Peyer's patch (tissue), 4 donors: ENCODE results near the gene DNAJB6. TPM values are rescaled to one million over a fixed set of nuclear protein-coding genes. Genes with fewer than 3 reads are reported as not detected.
"Not testable (repeated sequence)": the region's sequence is repeated elsewhere in the genome, so short reads cannot be mapped to it uniquely, and the experiment has no call there.

ENCODE experiments used
- DNase-seq, 3 donors: peaks; one replicate each; pipeline ENCODE4 v3.0.0-alpha.2; 2017 to 2019
- H3K27ac ChIP-seq, 4 donors: fragments of 200-600 bp; sonication (generic); one replicate each; pipeline ENCODE4 v1.5.1; 2016 to 2019
- H3K27me3 ChIP-seq, 2 donors: fragments of 200-600 bp; sonication (generic); one replicate each; pipeline ENCODE4 v1.5.1; 2019
- H3K36me3 ChIP-seq, 3 donors: fragments of 200-600 bp; sonication (generic); one replicate each; pipeline ENCODE4 v1.5.1; 2016 to 2019
- H3K4me1 ChIP-seq, 4 donors: fragments of 200-600 bp; sonication (generic); one replicate each; pipeline ENCODE4 v1.5.1; 2016 to 2019
- H3K4me3 ChIP-seq, 4 donors: fragments of 200-600 bp; sonication (generic); 1 replicate in 3 of 4; 2 replicates in 1 of 4; pipeline ENCODE4 v1.5.1; 2016 to 2019; ENCODE audit warnings: mild to moderate bottlenecking in 1 of 4
- H3K9me3 ChIP-seq, 4 donors: fragments of 200-600 bp; sonication (generic); one replicate each; pipeline ENCODE4 v1.5.1; 2016 to 2019; ENCODE audit warnings: mild to moderate bottlenecking in 1 of 4
- POLR2A ChIP-seq, 2 donors: fragments of 450-650 bp; IDR thresholded peaks; one replicate each; pipeline ENCODE4 v1.5.1; 2017; ENCODE audit warnings: antibody characterized with exemption in 2 of 2, mild to moderate bottlenecking in 2 of 2, moderate library complexity in 2 of 2
- total RNA-seq, 4 donors: library from RNA; depleted of rRNA; stranded (reverse); fragments of >200 nt; gene quantifications; one replicate each; pipeline ENCODE4 v1.1.0, GENCODE V29; 2016
- TF ChIP-seq, protein P1 (sequence below), 6 experiments: fragments of 450-650 bp in 4 of 6; fragments of 200-600 bp in 2 of 6; sonication (generic) in 1 of 6; IDR thresholded peaks; one replicate each; pipeline ENCODE4 v1.5.1; 2017 to 2019; ENCODE audit warnings: antibody characterized with exemption in 6 of 6, mild to moderate bottlenecking in 3 of 6, moderate library complexity in 1 of 6

Gene DNAJB6
- total RNA-seq, 4 donors from 2014 or later = 47.1 to 129 (median 61.3) TPM

DNA sequence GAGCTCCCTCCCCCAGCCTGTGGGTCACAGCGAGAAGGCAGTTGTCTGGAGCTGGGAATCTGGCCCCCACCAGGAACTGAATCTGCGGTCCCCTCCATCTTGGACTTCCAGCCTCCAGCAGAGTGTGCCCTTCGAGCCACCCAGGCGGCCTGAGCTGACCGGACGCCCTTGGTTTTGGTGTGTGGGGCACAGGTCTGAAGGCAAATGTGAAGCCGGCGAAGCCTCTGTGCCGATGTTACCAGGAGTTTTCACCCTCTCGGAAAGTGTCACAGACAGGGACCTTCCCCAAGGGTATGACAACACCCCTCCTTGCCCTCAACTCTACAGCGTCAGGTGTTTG lies 109.1 kb downstream of the DNAJB6 start:
- no peaks in the 10 kb centered on the region for H3K27me3 ChIP-seq
- H3K4me3 ChIP-seq = no peak overlapping the region
- no peak for TF ChIP-seq POLR2A (IDR thresholded peaks at IDR 0.05)
- TF ChIP-seq, protein P1, sequence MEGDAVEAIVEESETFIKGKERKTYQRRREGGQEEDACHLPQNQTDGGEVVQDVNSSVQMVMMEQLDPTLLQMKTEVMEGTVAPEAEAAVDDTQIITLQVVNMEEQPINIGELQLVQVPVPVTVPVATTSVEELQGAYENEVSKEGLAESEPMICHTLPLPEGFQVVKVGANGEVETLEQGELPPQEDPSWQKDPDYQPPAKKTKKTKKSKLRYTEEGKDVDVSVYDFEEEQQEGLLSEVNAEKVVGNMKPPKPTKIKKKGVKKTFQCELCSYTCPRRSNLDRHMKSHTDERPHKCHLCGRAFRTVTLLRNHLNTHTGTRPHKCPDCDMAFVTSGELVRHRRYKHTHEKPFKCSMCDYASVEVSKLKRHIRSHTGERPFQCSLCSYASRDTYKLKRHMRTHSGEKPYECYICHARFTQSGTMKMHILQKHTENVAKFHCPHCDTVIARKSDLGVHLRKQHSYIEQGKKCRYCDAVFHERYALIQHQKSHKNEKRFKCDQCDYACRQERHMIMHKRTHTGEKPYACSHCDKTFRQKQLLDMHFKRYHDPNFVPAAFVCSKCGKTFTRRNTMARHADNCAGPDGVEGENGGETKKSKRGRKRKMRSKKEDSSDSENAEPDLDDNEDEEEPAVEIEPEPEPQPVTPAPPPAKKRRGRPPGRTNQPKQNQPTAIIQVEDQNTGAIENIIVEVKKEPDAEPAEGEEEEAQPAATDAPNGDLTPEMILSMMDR (IDR thresholded peaks at IDR 0.05) = no peak
- no peaks in the 10 kb centered on the region for H3K4me1 ChIP-seq
- no peaks in the 10 kb centered on the region for H3K9me3 ChIP-seq
- H3K36me3 ChIP-seq = no peaks in the 10 kb centered on the region
- DNase-seq = peak in 2 of 3 donors; percentile 18 to 41
- H3K27ac ChIP-seq = no peak overlapping the region

DNA sequence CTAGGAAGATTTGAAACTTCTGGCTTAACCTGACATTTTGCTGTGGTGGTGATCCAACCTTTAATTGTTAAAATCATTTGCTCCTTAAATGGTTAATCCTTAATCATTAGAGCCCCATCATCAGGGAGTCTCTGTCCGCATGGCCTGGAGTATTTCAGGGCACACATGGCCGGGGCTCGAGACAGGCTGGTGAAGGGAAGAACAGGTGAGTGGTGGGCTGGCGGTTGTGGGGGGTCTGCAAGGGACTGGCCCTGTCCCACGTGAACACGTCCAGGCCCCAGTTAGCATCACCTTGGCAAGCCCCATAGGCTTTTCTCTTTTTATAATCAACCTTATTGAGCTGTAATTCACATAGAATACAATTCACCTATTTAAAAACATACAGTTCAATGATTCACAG lies 109.5 kb downstream of the DNAJB6 start:
- Histone ChIP-seq H3K9me3 (no peaks in the 10 kb centered on the region), H3K4me1 (no peaks in the 10 kb centered on the region), H3K27me3 (no peaks in the 10 kb centered on the region), H3K36me3 (no peaks in the 10 kb centered on the region), H3K4me3 (no peak overlapping the region), H3K27ac (no peak overlapping the region)
- DNase-seq = peak in 1 of 3 donors; percentile 33
- no peak for TF ChIP-seq POLR2A (IDR thresholded peaks at IDR 0.05)
- TF ChIP-seq, protein P1 (IDR thresholded peaks at IDR 0.05) = no peak

DNA sequence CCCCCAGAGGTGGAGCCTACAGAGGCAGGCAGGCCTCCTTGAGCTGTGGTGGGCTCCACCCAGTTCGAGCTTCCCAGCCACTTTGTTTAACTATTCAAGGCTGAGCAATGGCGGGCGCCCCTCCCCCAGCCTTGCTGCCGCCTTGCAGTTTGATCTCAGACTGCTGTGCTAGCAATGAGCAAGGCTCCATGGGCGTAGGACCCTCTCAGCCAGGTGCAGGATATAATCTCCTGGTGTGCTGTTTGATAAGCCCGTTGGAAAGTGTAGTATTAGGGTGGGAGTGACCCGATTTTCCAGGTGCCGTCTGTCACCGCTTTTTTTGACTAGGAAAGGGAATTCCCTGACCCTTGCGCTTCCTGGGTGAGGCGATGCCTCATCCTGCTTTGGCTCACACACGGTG lies 117.2 kb downstream of the DNAJB6 start:
- not testable (repeated sequence) for H3K4me1 ChIP-seq, H3K27me3 ChIP-seq, H3K36me3 ChIP-seq, H3K9me3 ChIP-seq, H3K27ac ChIP-seq, DNase-seq, H3K4me3 ChIP-seq

DNA sequence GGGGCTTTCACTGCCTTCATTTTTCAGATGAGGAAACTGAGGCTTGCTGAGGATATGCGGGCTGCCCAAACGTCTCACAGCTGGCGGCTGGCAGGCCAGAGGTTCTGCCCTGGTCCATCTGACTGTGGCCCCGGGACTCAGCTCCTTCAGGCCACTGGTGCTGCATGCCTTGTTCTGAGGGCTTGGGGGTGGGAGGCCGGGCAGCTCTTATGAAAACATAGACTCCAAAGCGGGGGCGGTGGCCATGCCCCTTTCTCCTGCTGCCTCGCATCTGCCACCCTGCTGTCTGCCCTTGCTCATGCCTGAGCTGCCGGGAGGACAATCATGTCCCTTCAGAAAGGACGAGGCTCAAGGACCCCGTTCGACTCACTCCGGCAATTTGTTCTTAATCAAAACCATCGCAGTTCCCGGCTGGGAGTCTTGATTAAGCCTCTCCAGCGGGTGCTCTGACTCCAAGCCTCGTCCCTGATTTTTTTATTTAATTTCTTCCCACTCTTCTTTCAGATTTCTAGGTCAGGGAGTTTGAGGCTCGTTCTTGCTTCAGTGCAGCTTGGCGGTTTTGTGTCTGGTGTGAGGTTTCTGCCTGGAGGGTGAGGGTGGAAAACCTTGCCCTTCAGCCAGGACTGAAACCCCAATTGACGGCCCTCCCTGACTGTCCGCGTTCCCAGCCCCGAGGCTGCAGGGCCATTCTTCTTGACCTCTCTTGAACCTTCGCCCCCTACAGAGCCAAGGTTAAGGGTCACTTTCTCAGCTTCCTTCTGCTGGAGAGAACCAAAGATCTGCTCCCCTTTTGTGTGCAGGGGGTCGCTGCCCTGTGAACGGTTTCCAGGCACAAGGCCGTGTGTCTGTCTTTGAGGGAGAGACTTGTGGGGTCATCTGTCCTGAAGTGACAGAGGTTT lies 120.8 kb downstream of the DNAJB6 start:
- peak in 2 of 3 donors; percentile 28 for DNase-seq
- no peaks in the 10 kb centered on the region for H3K36me3 ChIP-seq
- no peaks in the 10 kb centered on the region for H3K27me3 ChIP-seq
- no peak overlapping the region for H3K27ac ChIP-seq
- no peaks in the 10 kb centered on the region for H3K9me3 ChIP-seq
- no peak overlapping the region for H3K4me3 ChIP-seq
- TF ChIP-seq POLR2A (IDR thresholded peaks at IDR 0.05) = no peak
- TF ChIP-seq, protein P1 (IDR thresholded peaks at IDR 0.05) = no peak
- H3K4me1 ChIP-seq = no peaks in the 10 kb centered on the region

DNA sequence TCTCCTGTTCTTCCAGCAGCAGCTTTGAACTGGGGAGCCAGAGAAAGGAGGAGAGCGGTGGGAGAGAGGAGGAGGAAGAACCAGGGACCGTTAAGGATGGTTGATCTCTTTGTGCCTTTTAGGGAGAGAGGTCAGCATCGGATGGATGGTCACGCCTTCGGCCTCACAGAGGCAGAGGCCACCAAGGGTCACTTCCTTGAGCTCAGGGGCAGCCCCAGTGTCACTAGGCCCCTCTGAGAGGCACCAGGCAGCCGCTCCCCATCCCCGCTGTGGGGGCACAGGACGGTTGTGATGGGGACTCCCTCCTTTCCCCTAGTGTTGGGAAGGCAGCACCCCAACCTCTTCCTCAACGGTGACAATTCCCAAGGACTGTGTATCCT lies 121.4 kb downstream of the DNAJB6 start:
- H3K27me3 ChIP-seq = no peaks in the 10 kb centered on the region
- H3K36me3 ChIP-seq = no peaks in the 10 kb centered on the region
- no peak overlapping the region for H3K4me3 ChIP-seq
- no peaks in the 10 kb centered on the region for H3K9me3 ChIP-seq
- peak in 2 of 3 donors; percentile 24 to 33 for DNase-seq
- no peak overlapping the region for H3K27ac ChIP-seq
- H3K4me1 ChIP-seq = no peaks in the 10 kb centered on the region
- TF ChIP-seq POLR2A (IDR thresholded peaks at IDR 0.05) = no peak
- TF ChIP-seq, protein P1 (IDR thresholded peaks at IDR 0.05) = no peak

DNA sequence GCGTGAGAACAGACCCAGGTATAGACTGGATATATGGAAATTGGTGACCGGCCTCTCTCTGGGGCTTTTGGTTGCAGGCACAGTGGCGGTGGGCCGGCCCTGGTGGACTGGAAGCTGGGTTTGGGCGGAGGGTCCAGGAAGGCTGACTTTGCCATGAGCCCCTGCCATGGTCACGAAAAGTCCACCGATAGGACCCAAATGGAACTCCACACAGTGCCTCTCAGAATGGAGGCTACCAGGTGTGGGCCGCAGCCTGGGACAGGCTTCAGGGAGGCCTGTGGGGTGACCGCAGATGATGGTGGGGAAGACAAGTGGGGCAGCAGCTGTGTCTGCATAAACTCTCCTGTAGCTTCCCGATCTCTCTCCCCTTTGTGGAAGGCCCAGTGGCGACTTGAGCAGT lies 123.2 kb downstream of the DNAJB6 start:
- H3K27ac ChIP-seq = no peak overlapping the region
- H3K4me1 ChIP-seq = no peaks in the 10 kb centered on the region
- peak in 2 of 3 donors; percentile 32 to 34 for DNase-seq
- TF ChIP-seq POLR2A (IDR thresholded peaks at IDR 0.05) = no peak
- TF ChIP-seq, protein P1 (IDR thresholded peaks at IDR 0.05) = no peak
- H3K9me3 ChIP-seq = no peaks in the 10 kb centered on the region
- no peak overlapping the region for H3K4me3 ChIP-seq
- H3K27me3 ChIP-seq = no peaks in the 10 kb centered on the region
- no peaks in the 10 kb centered on the region for H3K36me3 ChIP-seq
